ENCODE data around the gene CFAP298.

Gene CFAP298

DNA sequence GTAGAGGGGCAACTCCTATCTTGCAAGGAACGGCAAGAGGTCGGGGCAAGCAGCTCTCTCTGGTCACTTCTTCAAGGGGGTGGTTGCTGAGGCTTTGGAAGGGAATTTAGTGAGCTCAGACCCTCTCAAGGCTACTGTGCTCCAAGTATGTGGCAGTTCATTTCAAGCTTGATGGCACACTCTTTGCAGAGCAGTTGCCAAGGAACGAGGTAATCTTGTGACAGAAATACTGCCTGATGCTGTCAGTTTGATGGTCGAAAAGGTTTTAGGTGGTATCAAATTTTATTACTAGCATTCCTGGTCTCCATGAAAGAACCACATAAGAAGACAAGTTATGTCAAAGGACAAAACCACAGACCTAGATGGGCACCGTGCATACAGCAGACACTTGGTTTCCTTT, 13.1 kb downstream of the CFAP298 start:
- no peak for DNase-seq (ENCODE audit: low read depth)

DNA sequence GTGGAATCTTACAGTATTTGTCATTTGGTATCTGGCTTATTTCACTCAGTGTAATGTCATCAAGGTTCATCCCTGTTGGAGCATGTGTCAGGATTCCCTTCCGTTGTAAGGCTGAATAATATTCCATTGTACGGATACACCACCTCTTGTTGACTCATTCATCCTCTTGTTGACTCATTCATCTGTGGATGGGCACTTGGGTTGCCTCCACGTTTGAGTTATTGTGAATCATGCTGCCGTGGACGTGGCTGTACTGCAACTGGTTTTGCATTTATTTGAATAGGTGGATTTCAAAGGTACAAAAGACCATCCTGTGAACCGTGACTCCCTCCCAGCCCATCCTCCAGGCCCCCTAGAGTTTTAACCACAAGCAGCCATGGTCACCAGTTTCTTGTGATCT, 15.0 kb downstream of the CFAP298 start:
- DNase-seq (ENCODE audit: low read depth): no peak

DNA sequence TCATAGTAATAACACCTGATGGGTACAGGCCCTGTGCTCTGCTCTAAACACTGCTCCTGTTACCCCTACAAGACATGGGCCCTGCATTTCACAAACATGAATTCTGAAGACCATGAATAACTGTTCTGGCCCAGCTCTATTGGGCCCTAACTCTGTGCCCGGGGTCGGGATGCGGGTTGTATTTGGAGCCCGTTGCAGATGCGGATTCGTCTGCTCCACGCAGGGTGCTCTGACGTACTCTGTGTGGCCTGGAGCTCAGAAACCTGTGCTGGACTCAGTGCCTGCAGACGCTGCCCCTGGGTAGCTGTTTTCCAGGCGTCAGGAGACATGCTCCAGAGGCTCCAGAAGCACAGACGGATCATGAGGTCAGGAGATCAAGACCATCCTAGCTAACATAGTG, 16.7 kb downstream of the CFAP298 start:
- DNase-seq (ENCODE audit: low read depth): no peak

DNA sequence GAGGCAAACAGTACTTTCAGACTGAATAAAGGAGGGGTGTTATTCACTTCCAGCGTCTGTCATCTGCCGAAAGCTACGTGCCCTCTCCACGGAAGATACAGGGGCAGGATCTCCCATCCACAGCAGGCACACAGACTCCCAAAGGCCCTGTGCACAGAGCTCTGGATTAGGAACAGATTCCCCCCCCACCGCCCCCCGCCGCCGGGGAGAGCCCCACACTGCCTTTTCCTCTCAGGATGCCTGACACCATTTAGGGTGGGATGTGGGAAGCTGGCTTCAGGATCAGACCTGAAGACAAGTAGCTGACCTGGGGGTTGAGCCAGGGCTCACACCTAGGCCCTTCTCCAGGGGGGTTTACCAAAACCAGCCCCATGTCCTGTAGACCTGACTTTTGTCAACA, 18.5 kb downstream of the CFAP298 start:
- no peak for DNase-seq (ENCODE audit: low read depth)

DNA sequence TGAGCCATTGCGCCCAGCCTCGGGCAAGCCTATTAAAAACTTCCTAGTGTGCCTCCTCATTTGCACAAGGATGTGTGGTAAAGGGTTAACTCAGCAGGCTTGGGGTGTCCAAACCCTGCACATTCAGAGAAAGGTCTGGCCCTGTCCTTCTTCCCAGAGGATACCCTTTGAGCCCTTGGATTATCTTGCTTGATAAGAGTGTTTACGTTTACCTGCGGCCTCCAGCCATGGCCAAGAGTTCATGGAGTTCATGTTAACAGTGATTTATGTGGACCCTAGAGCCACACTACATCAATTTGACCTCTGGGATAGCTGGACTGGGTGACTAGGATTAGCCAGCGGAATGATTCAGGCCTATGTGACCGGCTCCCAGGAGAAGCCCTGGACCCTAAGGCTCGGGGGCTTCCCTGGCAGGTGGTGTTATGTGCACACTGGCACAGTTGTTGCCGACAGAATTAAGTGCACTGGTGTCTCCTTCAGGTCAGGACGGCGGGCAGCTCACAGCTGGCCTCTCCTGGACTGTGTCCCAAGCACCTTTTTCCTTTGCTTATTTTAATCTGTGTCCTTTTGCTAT, 19.2 kb downstream of the CFAP298 start:
- no peak for DNase-seq (ENCODE audit: low read depth)

DNA sequence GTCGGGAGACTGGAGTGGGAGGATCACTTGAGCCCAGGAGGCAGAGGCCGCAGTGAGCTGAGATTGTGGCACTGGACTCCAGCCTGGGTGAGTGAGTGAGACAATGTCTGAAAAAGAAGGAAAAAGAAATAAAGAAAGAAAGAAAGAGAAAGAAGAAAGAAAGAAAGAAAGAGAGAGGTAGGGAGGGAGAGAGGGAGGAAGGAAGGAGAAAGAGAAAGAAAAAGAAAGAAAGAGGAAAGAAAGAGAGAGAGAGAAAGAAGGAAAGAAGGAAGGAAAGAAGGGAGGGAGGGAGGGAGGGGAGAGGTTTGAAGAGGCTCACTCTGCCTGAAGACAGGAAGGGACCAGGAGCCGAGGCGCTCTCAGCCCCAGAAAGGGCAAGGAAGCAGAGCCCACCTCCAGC, 22.0 kb downstream of the CFAP298 start:
- DNase-seq (ENCODE audit: low read depth): no peak

DNA sequence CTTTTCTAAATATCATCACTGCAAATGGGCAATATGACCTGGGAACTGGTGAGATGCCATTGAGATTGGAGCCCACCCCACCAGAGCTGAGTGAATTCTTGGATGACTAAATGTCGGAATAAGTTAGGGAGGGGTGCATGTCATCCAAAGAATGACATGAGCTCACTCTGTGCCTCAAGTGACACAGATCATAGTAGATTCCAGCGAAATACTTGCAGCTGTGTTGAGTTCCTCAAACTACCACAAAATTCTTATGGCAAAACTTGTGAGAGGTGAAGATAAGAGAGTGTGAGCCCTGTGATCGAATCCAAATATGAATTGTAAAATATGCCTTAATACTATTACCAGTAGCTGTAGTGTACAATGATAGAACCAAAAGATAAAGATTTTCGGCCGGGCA, 24.5 kb downstream of the CFAP298 start:
- DNase-seq (ENCODE audit: low read depth): no peak

DNA sequence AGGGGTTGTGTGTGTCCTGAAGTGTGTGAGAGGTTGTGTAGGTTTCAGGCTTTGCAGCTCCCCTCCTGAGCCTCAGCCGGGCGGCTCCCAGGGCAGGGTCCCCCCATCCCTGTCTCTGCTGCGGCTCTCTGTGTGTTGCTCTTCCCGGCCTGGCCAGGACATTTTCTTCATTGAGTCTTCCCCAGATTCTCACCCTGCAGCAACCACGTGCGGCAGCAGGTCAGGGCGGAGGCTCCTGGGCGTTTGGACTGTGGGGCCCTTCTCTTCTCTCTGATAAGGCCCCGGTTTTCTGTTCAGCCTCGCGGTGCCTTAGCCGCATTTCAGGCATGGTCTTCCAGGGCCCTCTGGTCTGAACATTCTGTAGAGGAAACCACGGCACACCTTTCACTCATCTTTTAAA, 25.1 kb downstream of the CFAP298 start:
- DNase-seq (ENCODE audit: low read depth): no peak

DNA sequence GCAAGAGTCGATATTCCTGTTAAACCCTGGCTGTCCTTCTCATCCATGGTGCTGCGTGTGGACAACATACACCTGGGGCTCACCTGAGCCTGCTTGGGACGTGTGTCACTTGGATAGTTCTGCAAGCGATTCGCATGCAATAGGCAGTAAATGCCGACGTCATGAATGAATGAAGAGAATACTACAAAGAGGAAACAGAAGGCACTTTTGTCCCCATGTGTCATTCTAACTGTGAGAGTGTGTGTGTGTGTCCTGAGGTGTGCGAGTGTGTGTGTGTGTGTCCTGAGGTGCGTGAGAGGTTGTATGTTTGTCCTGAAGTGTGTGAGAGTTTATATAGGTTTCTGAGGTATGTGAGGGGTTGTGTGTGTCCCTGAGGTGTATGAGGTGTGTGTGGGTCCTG, 26.2 kb downstream of the CFAP298 start:
- no peak for DNase-seq (ENCODE audit: low read depth)

DNA sequence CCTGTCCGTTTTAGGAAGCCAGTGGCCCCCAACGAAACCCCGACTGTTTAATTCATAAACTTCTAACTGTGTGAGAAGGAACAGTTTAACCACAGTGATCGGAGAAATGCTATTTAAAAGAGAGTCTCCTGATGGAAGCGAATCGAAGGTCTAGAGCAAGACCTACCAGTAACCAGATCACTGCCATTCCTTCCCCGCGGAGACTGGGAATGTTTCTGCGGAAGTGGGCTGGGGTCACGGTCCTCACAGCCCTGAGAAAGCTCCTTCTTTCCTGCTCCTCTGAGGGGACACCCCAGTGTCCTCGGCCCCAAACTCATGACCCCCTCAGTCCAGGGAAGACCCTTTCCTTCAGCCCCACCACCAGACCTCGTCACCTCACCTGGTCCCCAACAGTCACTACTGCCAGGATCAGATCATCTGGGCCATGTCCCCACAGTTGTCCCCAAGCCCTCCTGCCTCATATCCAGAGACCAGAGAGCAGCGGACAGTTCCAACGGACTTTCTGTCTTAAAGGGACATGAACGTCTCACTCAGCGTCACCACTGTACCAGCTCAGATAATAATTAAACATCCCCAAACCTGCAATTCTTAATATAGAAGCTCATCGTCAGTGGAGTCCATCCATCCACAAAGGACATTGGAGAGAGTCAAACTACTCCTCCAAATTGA, 27.0 kb downstream of the CFAP298 start, which contains the start of gene TCP10L:
TCP10L (minus strand) TSS at position 482 of the 669 bp plus-strand sequence. CDS start 1,219 bp downstream, outside the sequence.
- no peak for DNase-seq (ENCODE audit: low read depth)

DNA sequence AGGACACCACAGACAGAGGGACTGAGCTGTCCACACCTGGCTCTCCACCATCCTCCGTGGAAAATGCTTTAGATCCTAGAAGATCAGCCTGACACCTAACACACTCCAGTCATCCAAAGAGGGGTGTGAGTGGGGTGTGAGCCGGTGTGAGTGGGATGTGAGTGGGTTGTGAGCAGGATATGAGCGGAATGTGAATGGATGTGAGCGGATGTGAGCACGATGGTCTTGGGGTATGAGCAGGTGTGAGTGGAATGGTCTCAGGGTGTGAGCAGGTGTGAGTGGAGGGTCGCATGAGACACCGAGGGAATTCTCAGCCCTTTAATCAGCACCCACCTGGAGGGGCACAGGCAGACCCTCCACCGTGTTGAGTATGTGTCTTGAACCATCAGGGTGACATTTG, 27.7 kb downstream of the CFAP298 start:
- no peak for DNase-seq (ENCODE audit: low read depth)

DNA sequence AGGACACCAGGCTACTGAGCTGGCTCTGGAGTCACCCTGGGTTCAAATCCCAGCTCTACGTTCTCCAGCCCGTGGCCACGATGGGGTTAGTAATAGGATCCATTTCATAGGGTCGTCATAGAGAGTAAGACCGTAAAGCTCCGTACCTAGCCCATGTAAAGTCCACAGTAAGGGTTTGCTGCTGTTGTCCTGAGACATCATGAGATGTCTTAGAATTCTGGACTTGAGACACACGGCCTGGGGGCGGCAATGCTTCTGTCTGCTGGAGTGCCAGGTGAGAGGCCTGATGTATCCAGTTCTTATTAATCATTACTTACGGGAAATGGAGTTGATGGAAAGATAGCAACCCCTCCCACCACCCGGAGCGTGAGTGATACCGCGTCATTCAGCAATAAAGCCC, 30.4 kb downstream of the CFAP298 start:
- no peak for DNase-seq (ENCODE audit: low read depth)

DNA sequence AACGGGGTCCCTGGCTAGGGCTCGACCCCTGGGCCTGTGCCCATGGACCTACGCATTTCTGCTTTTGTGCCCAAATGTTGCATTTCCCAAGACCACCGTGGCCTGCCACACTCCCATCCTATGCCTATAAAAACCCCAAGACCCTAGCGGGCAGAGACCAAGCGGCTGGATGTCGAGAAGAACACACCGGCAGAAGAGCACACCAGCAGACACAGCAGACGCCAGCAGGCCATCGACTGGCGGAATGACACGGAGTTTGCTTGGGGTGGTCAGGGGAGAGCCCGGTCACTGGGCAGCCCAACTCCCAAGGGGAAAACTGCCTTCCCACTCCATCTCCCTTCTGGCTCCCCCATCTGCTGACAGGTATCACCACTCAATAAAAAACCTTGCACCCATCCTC, 31.2 kb downstream of the CFAP298 start:
- no peak for DNase-seq (ENCODE audit: low read depth)

DNA sequence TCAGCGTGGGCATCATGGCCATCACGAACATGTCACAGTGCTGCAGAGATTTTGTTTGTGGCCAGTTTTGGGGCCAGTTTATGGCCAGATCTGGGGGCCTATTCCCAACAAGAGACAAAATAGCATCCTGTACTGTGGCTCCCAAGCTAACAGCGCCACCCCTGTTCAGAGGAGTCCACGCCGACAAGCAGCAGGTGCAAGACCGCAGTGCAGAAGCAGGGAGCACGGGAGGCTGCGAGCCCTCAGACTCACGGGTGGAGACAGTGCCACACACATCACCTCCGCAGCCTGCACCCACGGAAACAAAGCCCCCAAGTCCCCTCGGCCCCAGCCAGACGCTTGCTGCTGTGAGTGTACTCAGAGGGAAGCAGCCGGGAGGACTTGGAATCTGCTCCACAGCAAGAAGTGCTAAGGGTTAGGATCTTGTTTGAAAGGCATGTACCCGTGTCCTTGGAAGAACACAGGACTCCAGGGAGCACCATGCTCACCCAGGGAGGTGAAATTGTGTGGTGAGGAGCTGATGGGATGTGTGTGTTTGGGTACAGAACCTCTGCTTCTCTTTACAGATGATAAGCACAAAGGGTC, 34.0 kb downstream of the CFAP298 start:
- no peak for DNase-seq (ENCODE audit: low read depth)

DNA sequence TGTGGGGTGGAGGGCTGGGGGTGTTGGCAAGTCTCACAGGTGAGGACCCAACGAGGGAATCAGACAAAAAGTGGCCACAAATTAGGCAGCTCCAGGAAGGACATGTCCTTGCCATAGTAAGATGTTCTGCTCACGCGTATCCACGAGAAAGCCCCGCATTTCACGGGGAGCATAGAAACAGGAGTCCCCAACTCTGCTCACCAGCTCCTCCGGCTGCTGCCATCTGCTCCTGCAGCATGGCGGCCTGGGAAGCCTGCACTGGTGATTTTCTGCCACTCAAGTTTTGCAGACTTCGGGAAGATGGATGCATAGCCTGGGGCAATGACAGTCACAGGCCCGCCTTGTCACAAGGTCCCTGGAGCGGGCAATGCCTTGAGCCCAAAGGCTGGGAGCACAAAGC, 36.2 kb downstream of the CFAP298 start:
- DNase-seq (ENCODE audit: low read depth): no peak

DNA sequence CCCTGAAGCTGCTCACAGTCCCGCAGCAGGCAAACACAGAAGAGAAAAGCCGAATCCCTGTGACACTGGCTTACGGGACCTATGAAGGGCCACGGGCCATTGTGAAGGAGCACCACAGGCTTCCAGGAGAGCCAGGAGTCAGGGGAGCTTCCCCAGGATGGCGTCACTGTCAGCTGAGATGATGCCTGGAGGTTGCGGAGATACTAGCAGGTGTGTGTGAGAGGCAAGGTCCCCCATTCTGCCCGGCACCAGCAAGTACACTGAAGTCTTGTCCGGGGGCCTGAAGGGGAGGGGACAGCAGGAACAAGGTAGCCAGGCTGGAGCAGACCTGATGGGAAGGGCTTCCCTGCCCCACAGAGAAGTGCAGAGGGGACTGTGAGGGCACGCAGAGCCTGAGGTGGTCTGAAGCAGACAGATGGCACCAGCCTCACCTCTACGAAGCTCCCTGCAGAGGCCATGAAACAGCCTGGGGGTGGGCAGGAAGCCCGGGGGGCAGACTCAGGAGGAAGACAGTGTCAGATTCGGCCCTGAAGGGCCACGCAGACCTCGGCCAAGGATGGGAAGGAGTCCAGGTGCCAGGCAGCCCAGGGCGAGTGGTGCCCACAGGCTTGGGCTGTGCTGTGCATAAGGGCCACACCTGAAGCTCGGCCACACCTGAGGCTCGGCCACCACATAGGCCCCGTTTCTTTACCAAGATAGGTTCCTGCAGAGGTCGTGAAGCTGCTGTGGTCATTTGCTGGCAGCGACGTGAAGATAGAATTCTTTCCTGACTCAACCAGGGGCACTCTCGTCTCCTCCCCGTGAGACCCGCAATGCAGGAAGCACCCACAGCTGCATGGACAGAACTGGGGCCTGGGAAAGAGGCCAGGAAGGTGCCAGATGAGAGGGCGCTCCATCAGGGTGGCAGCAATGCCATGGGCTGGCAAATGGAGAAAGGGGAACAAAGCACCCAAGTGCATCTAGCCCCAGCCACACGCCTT, 36.9 kb downstream of the CFAP298 start:
- DNase-seq (ENCODE audit: low read depth): no peak

DNA sequence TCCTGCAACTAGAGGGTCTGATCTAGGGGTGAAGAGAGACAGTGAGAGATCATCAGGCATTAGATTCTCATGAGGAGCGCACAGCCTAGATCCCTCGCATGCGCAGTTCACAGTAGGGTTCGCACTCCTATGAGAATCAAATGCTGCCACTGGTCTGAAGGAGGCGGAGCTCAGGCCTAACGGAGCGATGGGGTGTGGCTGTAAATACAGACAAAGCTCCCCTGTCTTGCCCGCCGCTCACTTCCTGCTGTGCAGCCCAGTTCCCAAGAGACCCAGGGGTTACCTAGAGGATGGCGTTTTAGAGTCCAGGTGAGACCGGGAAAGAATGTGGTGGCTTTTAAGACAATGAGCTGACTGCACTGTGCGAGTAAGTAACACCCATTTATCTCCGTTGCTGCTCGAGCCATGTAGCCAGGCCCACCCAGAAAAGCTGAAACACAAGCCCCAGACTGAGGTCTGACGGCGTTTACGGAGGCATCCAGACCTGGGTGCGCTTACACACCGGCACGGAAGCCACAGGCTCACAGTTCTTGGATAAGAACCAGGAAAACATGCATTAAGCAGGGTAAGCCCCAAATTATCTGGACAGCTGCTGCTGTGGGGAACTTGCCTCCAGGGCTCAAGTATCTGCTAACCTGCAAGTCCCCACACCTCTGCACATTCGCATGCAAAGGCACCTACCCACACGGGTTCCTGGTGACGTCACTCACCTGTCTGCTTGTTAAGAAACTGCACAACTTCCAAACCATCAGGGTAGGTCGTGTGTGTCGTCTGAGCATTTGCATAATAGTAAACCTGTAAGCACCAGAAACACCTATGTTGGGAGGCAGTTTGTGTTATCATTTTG, 39.4 kb downstream of the CFAP298 start:
- no peak for DNase-seq (ENCODE audit: low read depth)

DNA sequence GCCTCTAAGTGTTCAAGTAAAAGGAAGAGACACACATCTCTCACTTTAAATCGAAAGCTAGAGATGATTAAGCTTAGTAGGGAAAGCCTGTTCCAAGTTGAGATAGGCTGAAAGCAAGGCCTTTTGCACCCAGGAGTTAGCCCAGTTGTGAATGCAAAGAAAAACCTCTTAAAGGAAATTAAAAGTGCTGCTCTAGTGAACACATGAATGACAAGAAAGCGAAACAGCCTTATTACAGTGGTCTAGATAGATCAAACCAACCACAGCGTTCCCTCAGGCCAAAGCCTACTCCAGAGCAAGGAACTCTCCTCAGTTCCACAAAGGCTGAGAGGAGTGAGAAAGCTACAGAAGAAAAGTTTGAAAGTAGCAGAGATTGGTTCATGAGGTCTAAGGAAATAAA, 41.7 kb downstream of the CFAP298 start:
- no peak for DNase-seq (ENCODE audit: low read depth)

DNA sequence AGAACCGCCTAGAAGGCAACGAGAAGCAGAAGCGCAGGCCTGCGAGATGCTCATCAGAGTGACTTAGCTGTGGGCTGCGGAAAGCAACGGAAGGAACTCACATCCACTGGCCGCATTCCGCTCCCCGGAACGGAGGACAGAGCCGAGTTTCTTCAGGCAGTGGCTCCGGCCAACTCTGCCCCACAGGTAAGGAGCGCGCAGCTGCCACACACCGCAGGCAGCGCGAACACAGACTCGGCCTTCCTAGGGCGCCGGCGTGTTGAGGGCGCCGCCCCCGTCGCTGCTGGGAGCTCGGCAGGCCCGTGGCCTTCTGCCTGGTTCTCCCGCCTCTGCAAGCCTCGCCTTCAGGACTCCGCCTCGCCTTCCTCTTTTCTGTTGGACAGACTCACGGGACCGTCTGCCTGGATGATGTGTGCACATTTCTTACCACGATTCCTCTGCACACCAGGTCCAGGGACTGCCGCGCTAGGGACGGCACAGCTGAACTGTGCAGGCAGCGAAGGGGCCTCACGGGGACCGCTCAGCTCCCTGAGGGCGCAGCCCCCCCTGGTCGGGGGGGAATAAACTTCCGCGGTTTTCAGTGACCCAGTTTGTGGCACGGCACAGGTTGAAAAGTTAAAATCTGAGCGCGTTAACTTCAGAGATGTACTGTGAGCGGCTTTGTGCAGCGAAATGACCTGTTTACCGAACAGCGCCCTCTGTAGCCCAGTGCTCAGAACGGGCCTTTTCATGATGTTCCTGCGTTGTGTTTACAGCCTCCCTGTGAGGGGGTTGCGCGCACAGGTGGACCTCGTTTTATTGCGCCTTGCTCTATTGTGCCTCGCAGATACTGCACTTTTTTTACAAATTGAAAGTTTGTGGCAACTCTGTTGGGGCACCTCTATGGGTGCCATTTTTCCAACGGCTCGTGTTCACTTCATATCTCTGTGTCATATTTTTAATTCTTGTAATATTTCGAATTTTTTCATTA, 42.6 kb downstream of the CFAP298 start:
- DNase-seq (ENCODE audit: low read depth): peak; percentile 69

DNA sequence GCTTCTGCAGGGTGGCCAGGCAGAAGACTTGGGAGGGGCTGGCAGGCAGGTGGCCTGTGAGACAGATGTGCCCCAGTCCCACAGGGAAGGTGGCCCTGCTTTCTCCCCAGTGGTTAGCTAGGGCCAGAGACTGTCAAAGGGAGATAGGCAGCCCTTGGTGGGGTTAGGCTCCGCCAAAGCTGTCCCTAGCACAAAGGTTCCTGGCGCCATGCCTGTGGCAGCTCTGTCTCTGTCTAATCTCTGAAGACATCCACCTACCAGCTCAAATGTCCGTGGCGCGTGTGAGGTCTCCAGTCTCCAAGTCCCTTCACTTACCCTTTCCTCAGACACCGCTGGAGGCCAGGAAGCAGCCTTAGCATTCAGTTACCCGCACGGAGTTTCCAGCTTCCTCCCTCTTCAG, 44.6 kb downstream of the CFAP298 start:
- DNase-seq (ENCODE audit: low read depth): no peak

Measured in stimulated activated CD8-positive, alpha-beta memory T cell treated with anti-CD3 and anti-CD28 coated beads, Interleukin-15, amount 100 ng/mL, for 1 hour (primary cell).